GM18867 (cell line): ENCODE data around the gene NUP188.
"Not testable (repeated sequence)": the region's sequence is repeated elsewhere in the genome, so short reads cannot be mapped to it uniquely, and the experiment has no call there.

Experiments
- ATAC-seq: cut with Tn5 transposase; IDR thresholded peaks from one replicate; pipeline ENCODE4 v1.9.1; 2021; ENCODE audit warnings: mild to moderate bottlenecking, moderate library complexity; ENCODE audit not compliant: unreplicated experiment

NUP188 gene

GRCh38 chr9:128944966-128945365, 2.5 kb upstream of the NUP188 start:
- not testable (repeated sequence) for ATAC-seq

GRCh38 chr9:128945798-128946501, 1.5 kb upstream of the NUP188 start:
- no peak for ATAC-seq

DNA sequence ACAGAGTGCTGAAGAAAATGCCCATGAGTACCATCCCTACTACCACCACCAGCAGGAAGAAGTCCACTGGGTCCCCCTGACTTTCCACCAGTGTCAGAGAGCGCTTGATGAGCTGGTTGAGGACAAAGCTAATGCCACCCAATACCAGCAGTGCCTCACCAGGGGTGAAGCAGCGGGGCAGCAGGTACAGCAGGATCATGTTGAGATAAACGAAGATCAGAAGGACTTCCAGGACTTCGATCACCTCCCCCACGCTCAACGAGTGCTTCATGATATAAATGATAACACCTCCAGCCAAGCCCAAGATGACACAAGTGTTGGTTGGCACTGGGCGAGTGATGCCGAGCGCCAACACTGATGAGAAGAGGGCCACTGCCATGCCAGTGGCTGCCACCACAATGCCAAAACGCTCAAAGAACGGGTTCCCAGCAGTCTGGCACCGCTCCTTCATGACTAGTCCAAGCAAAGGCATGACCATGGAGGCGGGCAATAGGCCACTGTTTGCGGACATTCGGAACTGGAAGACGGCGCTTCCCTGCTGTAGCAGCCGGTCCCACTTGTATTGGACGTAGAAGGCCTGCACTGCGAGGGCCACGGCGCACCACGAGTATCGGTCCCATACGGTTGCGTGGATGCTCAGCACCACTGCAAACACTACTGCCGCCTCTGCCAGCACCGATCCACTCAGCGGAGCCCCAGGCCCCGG, 775 bp upstream of the NUP188 start:
- no peak for ATAC-seq

- no peak for ATAC-seq
These were observed 297 bp upstream of the NUP188 start for GRCh38 chr9:128947277-128947526.

- not testable (repeated sequence) for ATAC-seq
These were observed 13.9 kb downstream of the NUP188 start for GRCh38 chr9:128961403-128961802.

GRCh38 chr9:128969491-128969890, 22.0 kb downstream of the NUP188 start:
- ATAC-seq = no peak

- no peak for ATAC-seq
These were observed 25.5 kb downstream of the NUP188 start for GRCh38 chr9:128972956-128973355.

DNA sequence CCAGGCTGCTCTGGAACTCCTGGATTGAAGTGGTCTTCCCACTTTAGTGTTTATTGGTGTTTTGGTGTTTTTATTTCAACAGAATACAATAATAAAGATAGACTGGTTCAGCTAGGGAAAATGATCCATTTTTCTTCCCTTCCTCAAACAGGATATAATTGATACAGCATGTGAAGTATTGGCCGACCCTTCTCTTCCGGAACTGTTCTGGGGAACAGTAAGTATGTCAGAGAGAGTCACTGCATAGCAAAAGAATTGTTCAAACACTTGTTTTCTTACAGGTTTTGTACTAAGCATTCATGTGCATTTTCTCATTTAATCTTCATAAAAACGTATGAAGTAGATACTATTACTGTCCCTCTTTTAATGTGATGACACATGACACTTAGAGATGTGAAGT, 31.6 kb downstream of the NUP188 start:
- no peak for ATAC-seq

- ATAC-seq = no peak
These were observed 36.0 kb downstream of the NUP188 start for GRCh38 chr9:128983536-128983935.

- no peak for ATAC-seq
These were observed 39.2 kb downstream of the NUP188 start for GRCh38 chr9:128986671-128987070.

DNA sequence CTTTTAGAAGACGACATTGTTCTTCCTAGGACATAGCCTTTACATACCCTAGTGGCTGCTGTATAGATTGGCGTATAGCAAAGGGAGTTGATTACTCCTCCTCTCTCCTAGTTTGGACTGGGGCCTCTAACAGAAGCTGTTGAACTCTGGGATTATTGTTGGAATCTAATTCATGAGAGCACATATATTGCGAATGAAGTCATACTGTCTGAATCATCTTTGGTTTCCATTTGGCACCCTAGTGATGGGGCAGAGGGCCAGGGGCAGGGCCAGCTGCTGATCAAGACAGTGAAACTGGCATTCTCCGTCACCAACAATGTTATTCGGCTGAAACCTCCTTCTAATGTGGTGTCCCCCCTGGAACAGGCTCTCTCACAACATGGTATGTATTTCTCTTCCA, 40.3 kb downstream of the NUP188 start:
- ATAC-seq = no peak

DNA sequence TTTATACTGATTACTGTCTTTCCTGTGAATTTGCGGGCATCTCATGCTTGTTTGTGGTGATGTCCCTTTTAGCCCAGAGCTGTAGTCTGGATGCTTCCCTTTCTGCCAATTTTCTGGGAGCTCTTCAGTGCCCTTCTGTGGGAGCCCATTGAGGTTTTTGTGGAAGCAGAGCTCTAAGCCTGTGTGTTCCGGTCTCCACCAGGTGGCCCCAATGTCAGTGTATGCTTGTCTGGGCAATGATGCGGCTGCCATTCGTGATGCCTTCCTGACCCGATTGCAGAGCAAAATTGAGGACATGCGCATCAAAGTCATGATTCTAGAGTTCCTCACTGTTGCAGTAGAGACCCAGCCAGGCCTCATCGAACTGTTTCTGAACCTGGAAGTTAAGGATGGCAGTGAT, 45.5 kb downstream of the NUP188 start:
- no peak for ATAC-seq

GRCh38 chr9:128995791-128996190, 48.3 kb downstream of the NUP188 start:
- no peak for ATAC-seq

GRCh38 chr9:128998462-128998861, 51.0 kb downstream of the NUP188 start:
- no peak for ATAC-seq

- no peak for ATAC-seq
These were observed 52.2 kb downstream of the NUP188 start for GRCh38 chr9:128999581-129000206.

- ATAC-seq = no peak
These were observed 54.2 kb downstream of the NUP188 start for GRCh38 chr9:129001504-129002325.

GRCh38 chr9:129002992-129003391, 55.5 kb downstream of the NUP188 start:
- no peak for ATAC-seq

DNA sequence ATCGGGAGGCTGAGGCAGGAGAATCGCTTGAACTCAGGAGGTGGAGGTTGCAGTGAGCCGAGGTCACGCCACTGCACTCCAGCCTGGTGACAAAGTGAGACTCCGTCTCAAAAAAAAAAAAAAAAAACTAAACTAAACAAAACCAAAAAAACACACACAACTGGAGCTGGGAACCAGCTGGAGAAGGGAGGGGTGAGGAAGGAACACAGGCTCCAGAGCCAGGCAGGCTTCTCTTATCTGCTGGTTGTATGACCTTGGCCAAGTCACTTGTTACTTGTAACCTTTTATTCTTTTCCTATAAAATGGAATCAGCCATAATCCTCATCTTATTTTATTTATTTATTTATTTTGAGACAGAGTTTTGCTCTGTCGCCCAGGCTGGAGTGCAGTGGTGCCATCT, 56.7 kb downstream of the NUP188 start:
- ATAC-seq = not testable (repeated sequence)

DNA sequence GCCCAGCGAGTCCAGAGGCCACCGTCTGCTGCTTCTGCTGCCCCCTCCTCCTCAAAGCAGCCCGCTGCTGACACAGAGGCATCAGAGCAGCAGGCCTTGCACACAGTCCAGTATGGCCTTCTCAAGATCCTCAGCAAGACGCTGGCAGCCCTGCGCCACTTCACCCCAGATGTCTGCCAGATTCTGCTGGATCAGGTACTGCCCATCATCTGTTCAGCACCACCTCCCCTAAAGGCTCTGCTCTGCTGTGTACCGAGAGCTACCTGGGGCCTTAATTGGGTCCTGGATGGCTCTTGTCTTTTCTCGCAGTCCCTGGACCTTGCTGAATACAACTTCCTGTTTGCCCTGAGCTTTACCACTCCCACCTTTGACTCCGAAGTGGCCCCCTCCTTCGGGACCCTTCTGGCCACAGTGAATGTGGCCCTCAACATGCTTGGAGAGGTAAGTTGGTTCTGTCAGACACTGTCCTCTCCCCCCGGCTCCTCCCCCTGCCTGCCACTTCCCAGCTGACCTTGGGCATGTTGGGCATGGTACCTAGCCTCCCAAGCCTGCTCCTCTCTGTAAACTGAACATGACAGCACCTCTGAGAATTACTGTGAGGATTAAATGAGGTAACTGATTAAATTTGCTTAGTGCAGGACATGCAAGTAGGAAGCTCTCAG, 58.0 kb downstream of the NUP188 start:
- no peak for ATAC-seq

DNA sequence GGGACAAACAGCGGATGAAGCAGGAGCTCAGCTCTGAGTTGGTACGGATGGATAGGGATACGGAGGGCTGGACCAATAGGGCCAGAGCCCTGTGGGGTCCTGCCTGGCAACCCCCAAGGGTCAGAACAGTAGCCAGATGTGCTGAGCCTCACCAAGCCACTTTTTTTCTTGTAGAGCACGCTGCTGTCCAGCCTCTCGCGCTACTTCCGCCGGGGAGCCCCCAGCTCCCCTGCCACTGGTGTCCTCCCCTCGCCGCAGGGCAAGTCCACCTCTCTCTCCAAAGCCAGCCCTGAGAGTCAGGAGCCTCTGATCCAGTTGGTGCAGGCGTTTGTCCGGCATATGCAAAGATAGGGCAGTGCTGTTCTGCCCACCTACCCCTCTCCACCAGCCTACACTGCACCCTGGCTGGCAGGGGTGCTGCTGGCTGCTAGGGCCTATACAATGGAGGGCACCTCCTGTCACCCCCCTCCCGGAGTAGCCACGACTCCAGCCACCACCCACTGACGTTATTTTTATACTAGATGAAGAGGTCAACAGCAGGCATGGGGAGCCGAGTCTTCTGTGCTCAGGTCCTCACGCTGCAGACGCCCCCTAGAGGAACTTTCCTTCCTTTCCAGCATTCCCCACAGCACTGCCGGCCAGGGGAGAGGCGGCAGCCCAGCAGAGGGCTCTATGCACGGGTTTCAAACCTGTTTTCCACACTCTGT, 59.0 kb downstream of the NUP188 start:
- no peak for ATAC-seq
